ENCODE measurements around the gene RRBP1. TPM values are rescaled to one million over a fixed set of nuclear protein-coding genes. Genes with fewer than 3 reads are reported as not detected.

Gene RRBP1
- total and polyA plus RNA-seq, 2 of the 4 experiments (the other 2 are of a cell fraction), result 90.2 to 136 TPM

- no peaks in the 10 kb centered on the region for H3K9me3 ChIP-seq (ENCODE audit: control insufficient read depth, insufficient read depth, low read length)
- H2AK9ac ChIP-seq (replicated peaks; ENCODE audit: low read depth, low read length, poor library complexity), result no peak overlapping the region
- no peak overlapping the region for H2BK15ac ChIP-seq (ENCODE audit: low read depth, low read length)
- peaks cover 24 to 85% of the 10 kb centered on the region in 2 experiments for H3K79me1 ChIP-seq (ENCODE audit: low read depth in 1 of 2, low read length in 2 of 2)
- H3K4me3 ChIP-seq (ENCODE audit: insufficient read depth, low read depth, low read length), result no peak overlapping the region
- dilution Hi-C loops (cut with HindIII; ENCODE audit: low sequenced_read_pairs, unreplicated experiment), result no loop called here
- in situ Hi-C loops (cut with MboI; ENCODE audit: low sequenced_read_pairs), result loop anchor here (25.0 kb wide), 1 partner anchor 513 kb away; the partner anchor contains the start of genes KAT14 and PET117
- no peak overlapping the region for H3K14ac ChIP-seq (replicated peaks; ENCODE audit: low read depth, low read length)
- no peak overlapping the region for H2AFZ ChIP-seq (replicated peaks; ENCODE audit: low read length, poor library complexity)
- ChIA-PET POLR2A (ENCODE audit: unreplicated experiment) (no interaction called here), CTCF (no interaction called here)
- no peak overlapping the region for H2BK20ac ChIP-seq (ENCODE audit: low read depth, low read length)
- DNase-seq (no peak), ATAC-seq (ENCODE audit: low read depth) (no peak)
- TF ChIP-seq MXI1 (IDR thresholded peaks at IDR 0.05; ENCODE audit: borderline replicate concordance, low read depth, low read length), result no peak
- no peak for TF ChIP-seq MAFK (IDR thresholded peaks at IDR 0.05; ENCODE audit: low read depth, low read length)
- TF ChIP-seq USF2 (IDR thresholded peaks at IDR 0.05; ENCODE audit: low read depth, low read length), result no peak
- no peak for TF ChIP-seq BHLHE40 (IDR thresholded peaks at IDR 0.05; ENCODE audit: low read depth, low read length)
- TF ChIP-seq RFX5 (IDR thresholded peaks at IDR 0.05; ENCODE audit: low read depth, low read length), result no peak
- no peak for TF ChIP-seq FOS (IDR thresholded peaks at IDR 0.05; ENCODE audit: low read depth, low read length)
- TF ChIP-seq POLR2A (IDR thresholded peaks at IDR 0.05; ENCODE audit: low read depth, low read length), result no peak
- no peak for TF ChIP-seq CHD1 (IDR thresholded peaks at IDR 0.05; ENCODE audit: low read depth, low read length)
- no peak for TF ChIP-seq MAZ (IDR thresholded peaks at IDR 0.05; ENCODE audit: borderline replicate concordance, low read depth, low read length)
- TF ChIP-seq CEBPB (IDR thresholded peaks at IDR 0.05; ENCODE audit: low read depth, low read length), result no peak
- no peak for TF ChIP-seq SMC3 (IDR thresholded peaks at IDR 0.05; ENCODE audit: low read depth, low read length)
- no peak for TF ChIP-seq RCOR1 (IDR thresholded peaks at IDR 0.05; ENCODE audit: insufficient replicate concordance, low read length)
- TF ChIP-seq RAD21 (IDR thresholded peaks at IDR 0.05; ENCODE audit: low read length), result no peak
- TF ChIP-seq CTCF (conservative IDR thresholded peaks at IDR 0.05; ENCODE audit: low read depth, low read length), result no peak
- no peak for TF ChIP-seq NFE2L2 (IDR thresholded peaks at IDR 0.05; ENCODE audit: low read depth, low read length)
- TF ChIP-seq ELK1 (IDR thresholded peaks at IDR 0.05; ENCODE audit: borderline replicate concordance, low read depth, low read length), result no peak
- intact Hi-C loops (cut with micrococcal nuclease), result no loop called here
- H3K23ac ChIP-seq (ENCODE audit: low read depth, low read length), result no peak overlapping the region
- no peaks in the 10 kb centered on the region for H3K9me1 ChIP-seq (ENCODE audit: insufficient read depth, low read length)
- no peak overlapping the region for H3K56ac ChIP-seq (ENCODE audit: extremely low read depth, insufficient read depth, low read length)
- no peak overlapping the region for H3K4ac ChIP-seq (ENCODE audit: low read depth, low read length)
- peaks cover 78% of the 10 kb centered on the region for H4K20me1 ChIP-seq (ENCODE audit: insufficient read depth, low read length)
- H2BK5ac ChIP-seq (ENCODE audit: low read depth, low read length, poor library complexity, severe bottlenecking), result no peak overlapping the region
- H3K36me3 ChIP-seq (ENCODE audit: control insufficient read depth, insufficient read depth, low read length), result peaks cover 97% of the 10 kb centered on the region
- 91% methylated on average over 8 of the region's 15 CpGs; no CpG with 5 or more reads in 1 of the 2 experiments for WGBS, 2 experiments (ENCODE audit: extremely low coverage in 2 of 2, insufficient read length in 1 of 2)
- no peak overlapping the region for H3K9ac ChIP-seq (ENCODE audit: low read depth, low read length)
- H4K5ac ChIP-seq (ENCODE audit: low read depth, low read length), result no peak overlapping the region
- H3K27me3 ChIP-seq (ENCODE audit: control insufficient read depth, insufficient read depth, low read length), result no peaks in the 10 kb centered on the region
- no TSS peak for BruUV-seq (replicated peaks)
- no peak overlapping the region for H2AK5ac ChIP-seq (ENCODE audit: low read depth, low read length)
- H3K4me1 ChIP-seq (ENCODE audit: control insufficient read depth, insufficient read depth, low read length), result no peaks in the 10 kb centered on the region
- no peak overlapping the region for H4K91ac ChIP-seq (ENCODE audit: insufficient read depth, low read depth, low read length)
- H3K4me2 ChIP-seq (ENCODE audit: low read depth, low read length), result no peak overlapping the region
- no peak overlapping the region for H4K8ac ChIP-seq (ENCODE audit: low read depth in 2 of 2, low read length in 2 of 2)
- H3K18ac ChIP-seq (ENCODE audit: low read depth, low read length), result no peak overlapping the region
- H3K27ac ChIP-seq (ENCODE audit: insufficient read depth, low read length), result no peak overlapping the region
- no peak overlapping the region for H2BK120ac ChIP-seq (ENCODE audit: low read depth, low read length)
Measured at GRCh38 chr20:17624551-17625245, 57.3 kb downstream of the RRBP1 start.
